Stimulated activated CD8-positive, alpha-beta memory T cell treated with anti-CD3 and anti-CD28 coated beads, Interleukin-4, amount 100 ng/mL, for 1 hour (primary cell): ENCODE measurements around the gene RASGEF1C.
"Not testable (repeated sequence)": the region's sequence is repeated elsewhere in the genome, so short reads cannot be mapped to it uniquely, and the experiment has no call there.

ENCODE experiments used
- DNase-seq, 2 donors: peaks; one replicate each; pipeline ENCODE4 v3.0.0-alpha.2; 2020; ENCODE audit warnings: low read depth in 2 of 2, low spot score in 1 of 2

The RASGEF1C gene

DNA sequence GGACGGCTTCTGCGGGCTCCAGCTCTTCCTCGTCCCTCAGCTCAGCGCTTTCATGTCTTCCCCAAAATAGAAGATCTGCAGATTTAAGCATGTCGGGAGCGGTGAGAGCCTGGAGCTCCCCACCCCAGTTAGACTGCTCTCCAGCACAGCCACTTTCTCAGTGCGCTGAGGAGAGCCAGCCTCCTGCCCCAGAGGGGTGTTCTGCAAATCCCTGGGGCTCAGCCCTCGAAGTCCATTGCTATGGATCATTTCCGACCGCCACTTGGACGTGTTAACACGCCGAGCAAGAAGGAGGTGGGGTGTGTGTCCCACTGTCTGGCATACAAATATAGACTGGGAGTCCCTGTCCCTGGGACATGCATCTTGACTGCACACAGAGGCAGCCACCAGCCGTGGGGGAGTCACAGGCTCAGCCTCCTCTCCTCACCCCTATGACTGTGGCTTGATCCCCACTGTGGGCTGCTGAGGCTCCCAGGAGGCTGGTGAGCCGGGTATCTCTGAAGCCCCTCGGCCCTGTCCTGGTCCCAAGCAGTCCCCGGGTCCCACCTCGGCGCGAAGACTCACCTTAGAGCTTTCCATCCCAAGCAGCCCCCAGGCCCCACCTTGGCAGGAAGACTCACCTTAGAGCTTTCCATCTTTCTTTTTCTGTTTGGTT lies 107.4 kb downstream of the RASGEF1C start:
- DNase-seq = no peak

DNA sequence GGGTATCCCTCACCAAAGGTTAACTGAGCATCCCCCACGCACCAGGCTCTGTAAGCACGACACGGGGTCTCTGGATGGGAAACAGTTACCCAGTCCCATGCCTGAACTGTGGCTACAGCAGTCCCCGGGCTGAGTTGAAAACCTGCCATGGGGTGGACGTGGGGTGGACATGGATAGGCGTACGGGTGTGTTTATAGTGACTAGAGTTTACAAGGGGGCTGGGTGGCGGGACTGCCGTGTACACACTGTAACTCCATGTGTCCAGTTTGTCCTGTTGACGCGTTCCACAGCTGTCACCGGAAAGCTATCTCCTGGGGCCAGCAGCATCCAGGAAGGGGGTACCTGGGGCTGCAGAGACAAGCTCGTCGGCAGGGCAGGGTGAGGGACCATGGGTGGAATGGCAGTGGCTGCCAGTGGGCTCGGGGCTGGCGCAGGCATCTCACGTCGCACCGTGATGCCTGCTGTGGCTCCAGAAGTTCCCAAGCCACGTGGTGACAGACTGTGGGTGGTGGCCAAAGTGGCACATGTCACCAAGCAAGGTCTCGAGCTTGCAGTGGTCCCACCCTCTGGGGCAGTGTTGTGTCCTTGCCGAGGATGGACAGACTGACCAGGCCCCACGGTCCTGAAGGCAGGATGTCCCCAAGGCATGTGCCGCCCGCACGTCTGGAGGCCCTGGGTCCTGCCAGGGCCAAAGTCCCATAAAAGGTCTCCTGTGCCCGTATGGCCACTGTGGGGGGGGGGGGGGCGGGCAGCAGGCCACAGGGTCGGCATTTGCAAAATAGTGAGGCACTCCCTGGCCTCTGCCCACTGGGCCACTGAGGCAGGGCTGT lies 108.2 kb downstream of the RASGEF1C start:
- DNase-seq = no peak

DNA sequence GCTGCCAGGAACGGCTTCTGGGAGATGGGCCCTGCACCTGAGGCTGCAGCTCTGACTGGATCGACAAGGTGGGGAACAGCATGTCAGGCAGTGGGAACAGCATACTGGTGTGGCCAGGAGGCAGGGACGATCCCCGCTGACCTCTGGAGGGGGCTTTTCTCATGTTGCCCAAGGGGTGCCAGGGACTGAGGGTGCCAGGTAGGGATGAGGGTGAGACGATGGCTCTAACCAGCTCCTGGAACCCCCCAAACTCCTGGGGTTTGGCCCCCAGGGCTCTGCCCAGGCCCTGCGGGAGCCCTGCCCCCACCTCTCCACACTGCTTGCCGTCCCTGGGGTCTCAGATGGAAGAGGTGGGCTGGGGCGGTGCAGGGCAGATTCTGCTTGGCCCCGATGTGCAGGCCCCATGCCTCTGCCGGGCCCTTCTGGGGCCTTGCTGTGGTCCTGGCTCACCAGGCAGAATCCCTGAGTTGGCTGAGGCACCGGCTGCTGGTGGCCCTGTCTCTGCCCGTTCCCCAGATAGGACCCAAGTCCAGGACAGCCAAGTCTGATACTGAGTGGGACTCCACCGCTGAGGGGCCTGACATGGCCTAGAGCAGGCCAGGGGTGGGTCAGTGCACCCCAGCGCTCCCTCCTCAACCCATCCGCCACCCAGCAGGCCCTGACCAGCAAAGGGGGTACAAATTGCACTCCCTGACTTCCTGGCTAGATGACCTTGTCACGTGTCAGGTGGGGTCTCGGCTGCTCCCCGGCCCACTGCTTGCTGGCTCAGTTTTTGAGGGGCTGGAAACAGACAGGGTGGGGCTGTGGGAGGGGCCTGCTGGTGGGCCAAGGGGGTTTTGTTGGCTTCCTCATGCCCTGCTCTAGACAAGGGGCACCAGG lies 109.0 kb downstream of the RASGEF1C start:
- DNase-seq = no peak

DNA sequence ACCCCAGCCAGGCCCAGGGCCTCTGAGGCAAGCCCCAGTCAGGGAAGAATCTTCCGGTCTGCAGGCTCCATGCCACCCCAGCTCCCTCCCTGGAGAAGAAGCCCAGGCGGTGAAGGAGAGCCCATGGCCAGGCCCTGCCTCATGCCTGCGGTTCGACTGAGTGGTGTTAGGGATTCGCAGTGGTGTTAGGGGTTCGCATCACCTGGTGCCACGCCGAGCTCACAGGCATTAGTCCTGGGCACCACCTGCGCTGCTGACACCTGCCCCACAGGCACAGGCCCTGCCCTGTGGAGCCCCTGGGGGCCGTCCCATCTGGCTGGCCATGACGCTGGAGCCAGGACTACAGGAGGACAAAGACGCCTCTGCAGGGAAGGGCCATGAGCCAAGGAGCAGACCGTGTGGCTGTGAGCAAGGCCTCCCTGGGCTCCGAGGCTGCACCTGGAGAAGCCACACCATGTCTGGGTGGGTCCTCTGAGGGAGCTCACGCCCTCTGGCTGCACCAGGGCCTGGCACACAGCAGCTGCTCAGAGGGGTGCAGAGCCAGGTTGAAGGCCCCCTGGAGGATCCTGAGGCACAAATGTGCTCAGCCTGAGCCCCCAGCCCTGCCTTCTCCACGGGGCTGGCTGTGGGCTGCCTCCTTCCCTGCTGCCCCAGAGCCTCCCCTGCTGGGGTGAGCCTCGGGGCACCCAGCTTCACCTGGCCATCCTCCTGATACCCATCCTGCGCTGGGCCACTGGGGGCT lies 109.8 kb downstream of the RASGEF1C start:
- DNase-seq = no peak

DNA sequence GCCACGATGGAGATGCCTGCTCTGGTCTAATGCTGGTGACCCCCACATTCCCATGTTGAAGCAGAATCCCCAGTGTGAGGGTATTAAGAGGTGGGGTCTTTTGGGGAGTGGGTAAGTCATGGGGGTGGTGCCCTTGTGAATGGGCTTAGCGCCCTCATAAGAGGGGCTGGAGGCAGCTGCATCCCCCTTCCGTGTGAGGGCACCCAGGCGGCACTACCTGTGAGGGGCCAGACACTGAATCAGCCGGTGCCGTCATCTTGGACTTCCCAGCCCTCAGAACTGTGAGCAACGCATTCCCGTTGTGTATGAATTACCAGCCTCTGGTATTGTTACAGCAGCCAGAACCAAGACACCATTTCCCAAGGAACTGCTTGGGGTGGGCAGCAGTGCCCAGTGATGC lies 110.5 kb downstream of the RASGEF1C start:
- no peak for DNase-seq

DNA sequence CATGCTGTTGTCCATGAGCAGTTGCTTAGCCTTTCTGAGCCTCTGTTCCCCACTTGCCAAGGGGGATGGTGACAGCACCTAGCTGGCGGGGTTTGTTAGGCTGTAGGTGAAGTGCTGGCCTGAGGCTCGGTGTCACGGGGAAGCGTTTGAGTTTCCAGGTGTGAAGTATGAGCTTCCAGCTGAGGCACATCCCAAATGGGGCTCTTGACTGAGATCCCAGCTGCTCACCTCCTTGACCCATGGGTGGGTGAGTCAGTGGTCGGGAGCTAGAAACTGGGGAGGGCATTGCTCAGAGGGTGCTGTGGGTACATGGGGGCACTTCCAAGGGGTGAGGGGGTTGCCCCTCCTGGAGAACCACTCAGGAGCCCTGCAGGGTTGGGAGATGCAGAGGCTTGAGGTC lies 111.1 kb downstream of the RASGEF1C start:
- no peak for DNase-seq

DNA sequence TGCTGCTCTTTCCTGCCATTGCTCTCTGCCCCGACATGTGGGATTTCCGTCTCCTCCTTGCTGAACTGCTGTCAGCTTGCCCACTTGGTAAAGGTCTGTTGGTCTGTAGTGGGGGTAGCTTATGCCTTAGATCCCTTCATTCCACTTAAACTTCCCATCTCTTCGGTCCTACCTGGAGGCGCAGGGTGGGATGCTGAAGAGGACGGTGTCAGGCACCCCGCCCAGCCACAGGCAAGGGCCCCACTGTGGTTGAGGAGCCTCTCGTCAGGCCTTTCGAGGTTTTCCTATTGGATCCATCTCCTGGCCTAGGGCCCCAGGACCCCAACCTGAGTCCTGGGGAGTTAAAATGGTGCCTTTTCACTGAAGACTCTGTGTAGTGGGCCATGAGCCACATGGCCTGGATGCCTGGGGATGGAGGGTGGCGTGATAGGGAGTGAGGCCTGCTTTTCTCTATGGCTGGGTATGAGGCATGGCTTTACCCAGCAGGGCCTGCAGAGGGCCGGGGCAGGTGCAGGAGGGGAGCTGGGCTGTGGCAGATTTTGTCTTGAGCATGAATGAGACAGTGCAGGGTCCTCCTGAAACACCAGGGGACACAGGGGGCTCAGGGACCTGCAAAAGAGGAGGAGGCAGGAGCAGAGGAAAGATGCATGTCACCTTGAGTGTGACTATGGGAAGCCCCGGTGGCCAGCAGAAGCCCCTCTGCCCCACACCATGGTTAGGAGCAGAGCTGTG lies 111.7 kb downstream of the RASGEF1C start:
- no peak for DNase-seq

DNA sequence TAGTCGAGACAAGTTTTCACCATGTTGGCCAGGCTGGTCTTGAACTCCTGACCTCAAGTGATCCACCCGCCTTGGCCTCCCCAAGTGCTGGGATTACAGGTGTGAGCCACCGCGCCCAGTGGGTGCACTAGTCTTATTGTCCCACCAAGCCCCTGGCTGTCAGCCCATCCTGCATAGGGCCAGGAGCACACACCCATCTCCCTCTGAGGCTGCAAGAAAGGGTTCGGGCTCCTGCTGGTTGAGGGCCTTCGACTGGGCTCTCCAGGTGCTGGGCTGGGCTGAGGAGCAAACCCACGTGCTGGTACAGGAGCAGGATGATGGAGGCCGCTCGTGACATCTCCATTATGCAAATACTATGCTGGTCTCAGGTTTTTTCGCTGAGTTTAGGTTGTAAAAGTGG lies 112.4 kb downstream of the RASGEF1C start:
- DNase-seq = no peak

DNA sequence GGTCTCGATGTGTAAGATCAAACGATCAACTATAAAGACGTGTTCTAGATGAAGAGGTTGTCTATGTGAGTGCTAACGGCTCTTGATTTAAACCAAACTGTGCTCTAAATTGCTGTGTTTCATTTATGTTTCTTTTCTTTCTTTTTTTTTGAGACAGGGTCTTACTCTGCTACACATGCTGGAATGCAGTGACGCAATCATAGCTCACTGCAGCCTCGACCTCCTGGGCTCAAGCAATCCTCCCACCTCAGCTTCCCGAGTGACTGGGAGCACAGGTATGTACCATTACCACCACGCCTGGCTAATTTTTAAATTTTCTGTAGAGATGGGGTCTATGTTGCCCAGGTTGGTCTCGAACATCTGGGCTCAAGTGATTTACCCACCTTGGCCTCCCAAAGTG lies 113.5 kb downstream of the RASGEF1C start:
- no peak for DNase-seq

DNA sequence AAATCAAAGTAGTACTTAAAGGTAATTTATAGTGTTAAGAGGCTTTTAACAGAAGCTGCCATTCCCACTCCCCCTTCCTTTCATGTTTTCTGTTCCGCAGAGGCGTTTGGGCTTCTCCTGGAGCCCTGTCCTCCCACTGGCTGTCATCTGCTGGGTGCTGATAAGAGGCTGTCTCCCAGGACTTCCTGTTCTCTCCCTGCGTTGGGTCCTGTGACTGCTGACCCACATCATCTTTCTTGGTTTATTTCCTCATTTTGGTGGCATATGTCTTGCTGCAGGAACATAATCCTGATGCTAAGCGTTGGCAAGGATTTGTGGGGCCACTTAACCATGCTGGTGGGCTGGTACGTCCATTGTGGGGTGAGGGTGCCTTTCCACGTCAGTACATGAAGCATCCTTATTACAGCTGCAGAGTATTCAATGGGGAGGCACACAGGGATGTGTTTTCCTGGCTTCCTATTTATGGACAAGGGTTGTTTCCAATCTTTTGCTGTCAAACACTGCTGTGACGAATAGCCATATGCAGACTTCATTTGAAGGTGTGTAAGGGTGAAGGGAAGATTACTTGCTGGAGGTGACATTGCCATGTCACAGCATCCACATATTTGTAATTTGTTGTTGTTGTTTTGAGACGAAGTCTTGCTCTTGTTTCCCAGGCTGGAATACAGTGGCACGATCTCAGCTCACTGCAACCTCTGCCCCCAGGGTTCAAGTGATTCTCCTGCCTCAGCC lies 115.2 kb downstream of the RASGEF1C start:
- no peak for DNase-seq

DNA sequence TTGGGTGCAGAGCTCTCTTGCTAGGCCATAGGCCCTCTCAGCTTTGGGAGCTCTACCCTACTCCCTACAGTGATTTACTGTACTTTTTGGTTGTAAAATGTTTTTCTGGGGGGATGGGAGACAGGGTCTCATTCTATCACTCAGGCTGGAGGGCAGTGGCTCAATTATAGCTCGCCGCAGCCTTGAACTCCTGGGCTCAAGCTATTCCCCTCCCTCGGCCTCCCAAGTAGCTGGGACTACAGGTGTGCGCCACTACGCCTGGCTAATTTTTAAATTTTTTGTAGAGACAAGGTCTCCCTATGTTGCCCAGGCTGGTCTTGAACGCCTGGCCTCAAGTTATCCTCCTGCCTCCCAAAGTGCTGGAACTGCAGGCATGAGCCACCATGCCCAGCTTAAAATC lies 115.8 kb downstream of the RASGEF1C start:
- no peak for DNase-seq

DNA sequence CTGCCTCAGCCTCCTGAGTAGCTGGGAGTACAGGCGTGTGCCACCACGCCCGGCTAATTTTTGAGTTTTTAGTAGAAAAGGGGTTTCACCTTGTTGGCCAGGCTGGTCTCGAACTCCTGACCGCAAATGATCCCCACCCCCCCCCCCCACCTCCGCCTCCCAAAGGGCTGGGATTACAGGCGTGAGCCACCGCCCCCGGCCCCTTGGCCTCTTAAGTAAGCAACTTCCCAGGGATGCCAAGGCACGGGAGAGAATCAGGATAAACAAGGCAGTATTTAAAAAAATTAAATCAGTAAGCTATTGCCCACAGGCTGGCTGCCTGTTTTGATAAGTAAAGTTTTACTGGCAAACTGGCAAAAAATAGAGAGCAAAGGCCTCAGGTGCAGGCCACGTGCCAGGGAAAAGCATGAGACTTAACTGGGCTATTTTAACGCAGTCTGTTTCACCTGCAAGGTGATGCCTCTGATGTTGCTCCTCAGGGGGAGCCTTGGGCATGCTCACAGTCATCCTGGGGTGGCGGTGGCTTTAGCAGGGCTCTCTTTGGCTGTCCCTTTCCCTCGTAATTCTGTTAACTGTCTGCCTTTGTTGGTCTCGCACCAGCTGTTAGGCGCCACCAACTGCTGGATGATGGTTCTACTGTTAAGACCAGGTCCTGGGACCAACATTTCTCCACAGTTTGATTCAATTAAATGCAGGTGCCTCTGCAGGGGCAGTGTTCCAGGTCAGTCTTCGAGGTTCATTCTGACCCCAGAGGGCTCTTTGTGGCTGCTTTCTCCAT lies 118.1 kb downstream of the RASGEF1C start:
- DNase-seq = no peak

DNA sequence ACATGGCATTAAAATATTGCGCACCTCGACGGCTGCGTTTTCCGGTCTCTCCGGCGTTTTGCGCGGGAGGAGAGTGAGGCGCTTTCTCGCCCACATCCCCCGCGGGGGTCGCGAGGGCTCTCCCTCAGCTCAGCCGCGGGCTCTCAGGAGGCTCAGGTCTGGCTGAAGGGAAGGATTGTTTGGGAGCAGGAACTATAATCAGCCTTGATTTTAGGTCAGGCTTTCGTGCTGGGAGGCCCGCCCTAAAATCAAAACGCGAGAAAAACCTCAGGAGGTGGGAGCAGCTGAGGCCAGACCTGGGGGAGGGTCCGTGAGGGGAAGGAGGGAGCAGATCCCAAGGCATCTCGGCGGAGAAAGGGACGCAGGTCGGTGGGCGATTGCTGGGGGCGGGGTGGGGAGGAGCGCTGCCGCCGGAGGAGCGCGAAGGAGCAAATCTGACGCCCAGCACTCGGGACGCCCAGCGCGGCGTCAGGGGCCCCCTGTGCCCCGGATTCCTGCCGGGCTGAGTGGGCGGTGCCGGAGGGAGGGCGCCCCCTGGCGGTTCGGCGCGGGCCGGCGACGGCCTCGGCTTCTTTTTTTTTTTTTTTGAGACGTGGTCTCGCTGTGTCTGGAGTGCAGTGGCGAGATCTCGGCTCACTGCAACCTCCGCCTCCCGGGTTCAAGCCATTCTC lies 118.8 kb downstream of the RASGEF1C start:
- peak; percentile 53 to 61 for DNase-seq

DNA sequence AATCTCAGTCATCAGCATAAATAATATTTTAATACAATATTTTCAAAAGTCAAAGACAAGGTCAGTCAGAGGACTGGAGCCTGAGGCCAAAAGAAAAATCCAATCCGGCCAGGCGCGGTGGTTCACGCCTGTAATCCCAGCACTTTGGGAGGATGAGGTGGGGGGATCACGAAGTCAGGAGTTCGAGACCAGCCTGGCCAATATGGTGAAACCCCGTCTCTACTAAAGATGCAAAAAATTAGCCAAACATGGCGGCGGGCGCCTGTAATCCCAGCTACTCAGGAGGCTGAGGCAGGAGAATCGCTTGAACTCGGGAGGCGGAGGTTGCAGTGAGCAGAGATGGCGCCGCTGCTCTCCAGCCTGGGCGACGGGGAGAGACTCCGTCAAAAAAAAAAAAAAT lies 119.4 kb downstream of the RASGEF1C start:
- not testable (repeated sequence) for DNase-seq

DNA sequence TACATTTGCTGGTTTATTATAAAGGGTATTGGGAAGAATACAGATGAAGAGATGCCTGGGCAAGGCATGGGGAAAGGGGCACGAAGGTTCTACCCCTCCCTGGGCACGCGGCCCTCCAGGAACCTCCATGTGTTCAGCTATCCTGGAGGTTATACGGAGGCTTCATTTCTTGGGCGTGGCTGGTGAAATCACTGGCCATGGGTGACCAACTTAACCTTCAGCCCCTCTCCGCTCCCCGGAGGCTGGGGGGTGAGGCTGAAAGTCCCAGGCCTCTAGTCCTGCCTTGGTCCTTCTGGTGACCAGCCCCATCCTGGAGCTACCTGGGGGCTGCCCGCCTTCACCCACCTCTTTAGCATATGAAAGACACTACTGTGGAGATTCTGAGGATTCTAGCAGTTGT lies 120.5 kb downstream of the RASGEF1C start:
- DNase-seq = no peak

DNA sequence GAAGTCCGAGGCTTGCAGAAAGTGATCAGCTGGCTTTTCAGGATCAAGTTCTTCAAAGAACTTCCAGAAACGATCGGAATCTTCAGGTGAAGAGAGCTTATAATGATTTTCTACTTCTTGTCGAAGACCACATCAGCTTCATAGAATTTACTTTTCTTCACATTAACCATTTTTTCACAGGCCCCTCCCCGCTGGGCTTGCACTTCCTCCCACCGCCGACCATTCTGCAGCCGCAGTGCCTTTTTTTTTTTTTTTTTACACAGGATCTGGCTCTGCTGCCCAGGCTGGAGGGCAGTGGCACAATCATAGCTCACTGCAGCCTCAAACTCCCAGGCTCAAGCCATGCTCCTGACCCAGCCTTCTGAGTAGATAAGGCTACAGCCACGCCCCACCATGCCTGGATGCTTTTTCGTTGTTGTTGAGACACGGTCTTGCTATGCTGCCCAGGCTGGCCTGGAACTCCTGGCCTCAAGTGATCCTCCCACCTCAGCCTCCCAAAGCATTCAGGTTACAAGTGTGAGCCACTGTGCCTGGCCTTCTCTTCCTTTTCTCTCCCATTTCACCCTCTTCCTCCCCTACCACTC lies 122.1 kb downstream of the RASGEF1C start:
- DNase-seq = no peak

DNA sequence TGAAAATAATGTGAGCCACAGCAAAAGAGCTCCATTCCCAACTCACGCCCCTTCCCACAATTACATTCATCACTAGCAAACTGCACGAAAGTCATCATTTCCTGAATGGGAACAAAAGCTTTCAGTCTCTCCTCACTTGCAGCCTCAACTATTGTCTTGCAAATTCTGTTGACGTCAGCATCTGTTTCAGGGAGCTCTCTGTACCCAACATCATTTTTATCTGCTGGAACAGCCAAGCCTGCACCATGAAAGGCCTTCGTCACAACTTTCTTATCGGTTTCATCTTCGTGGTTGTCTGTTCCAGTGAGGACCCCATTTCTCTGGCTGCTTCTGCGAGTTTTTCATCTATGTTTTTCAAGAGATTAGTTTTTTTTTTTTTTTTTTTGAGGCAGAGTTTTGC lies 123.2 kb downstream of the RASGEF1C start:
- DNase-seq = no peak
